K562 (cell line): Measurements from ENCODE around the gene WDR47. TPM values are rescaled to one million over a fixed set of nuclear protein-coding genes. Genes with fewer than 3 reads are reported as not detected.
A peak's percentile ranks its signal among the peaks of the same experiment; 100 is the strongest.

Experiments used
- ATAC-seq: fragments of 200-7000 bp; cut with Tn5 transposase; 3 replicates; pipeline ENCODE4 v1.9.1; 2020; ENCODE audit warnings: moderate library complexity
- BruUV-seq: library from RNA; stranded (reverse); fragments of 400-500 nt; replicated peaks from 2 replicates; lab custom pipeline; 2021; lab: Mats Ljungman, UMichigan
- CTCF ChIA-PET: fragments of 300-600 bp; formaldehyde crosslinking; extraction: SDS; loops from one replicate; lab custom pipeline; 2021; ENCODE audit warnings: low intra/inter-chr PET ratio; lab: Yijun Ruan, JAX
- POLR2A ChIA-PET: fragments of 300-600, 350-650 bp; sonication (Branson Sonifier 250); formaldehyde crosslinking; extraction: SDS; loops from one replicate; lab custom pipeline; 2021; ENCODE audit warnings: antibody characterized with exemption, inconsistent platforms; lab: Yijun Ruan, JAX
- DNase-seq, 4 experiments: peaks; one replicate each; pipeline versions ENCODE4 v3.0.0 to v3.0.0-alpha.2; 2011 to 2018; ENCODE audit warnings: low spot score in 3 of 4, mixed read lengths in 3 of 4; ENCODE audit errors: extremely low read depth in 1 of 4
- FAIRE-seq: peaks from 2 replicates; lab custom pipeline; 2011; peaks lifted over from hg19 to GRCh38; lab: Jason Lieb, UNC
- H2AFZ ChIP-seq: 2 replicates; pipeline ENCODE4 v1.6.0; 2011; ENCODE audit warnings: low read depth, low read length, control low read depth, inconsistent platforms
- H3K27ac ChIP-seq: fragments of 200-600 bp; 3 replicates; pipeline ENCODE4 v1.8.0; 2011; ENCODE audit warnings: low read depth, mild to moderate bottlenecking, control low read depth, inconsistent platforms, low read length, moderate library complexity, mixed read lengths; ENCODE audit errors: extremely low read depth
- H3K27me3 ChIP-seq, 2 experiments: fragments of 300-600 bp in 1 of 2; 2 replicates in 1 of 2; 3 replicates in 1 of 2; pipeline versions ENCODE4 v1.6.0 to v1.8.0; 2011; ENCODE audit warnings: inconsistent platforms in 2 of 2, low read length in 2 of 2, mild to moderate bottlenecking in 1 of 2, mixed read lengths in 1 of 2, moderate library complexity in 1 of 2; ENCODE audit not compliant: control insufficient read depth in 2 of 2, insufficient read depth in 2 of 2
- H3K36me3 ChIP-seq: fragments of 300-600 bp; 3 replicates; pipeline ENCODE4 v1.8.0; 2011; ENCODE audit warnings: mild to moderate bottlenecking, low read length, inconsistent platforms; ENCODE audit not compliant: control insufficient read depth, insufficient read depth
- H3K4me1 ChIP-seq, 2 experiments: fragments of 200-600 bp in 1 of 2; replicated peaks in 1 of 2; 2 replicates in 1 of 2; 3 replicates in 1 of 2; pipeline versions ENCODE4 v1.5.1 to v1.8.0; 2011; ENCODE audit warnings: inconsistent platforms in 2 of 2, low read length in 2 of 2, mild to moderate bottlenecking in 1 of 2, mixed read lengths in 1 of 2, moderate library complexity in 1 of 2; ENCODE audit not compliant: control insufficient read depth in 2 of 2, insufficient read depth in 2 of 2
- H3K4me2 ChIP-seq: 2 replicates; pipeline ENCODE4 v1.6.1; 2011; ENCODE audit warnings: low read length, control low read depth, inconsistent platforms, mixed read lengths; ENCODE audit not compliant: insufficient read depth
- H3K4me3 ChIP-seq: fragments of 200-600 bp; sonication (generic), shearing (Covaris generic); 2 replicates; pipeline ENCODE4 v1.5.1; 2016; ENCODE audit warnings: control low read depth, inconsistent platforms
- H3K79me2 ChIP-seq: fragments of 200-600 bp; 3 replicates; pipeline ENCODE4 v1.8.0; 2011; ENCODE audit warnings: low read length, inconsistent platforms; ENCODE audit not compliant: control insufficient read depth, insufficient read depth
- H3K9ac ChIP-seq, 2 experiments: 2 replicates each; pipeline versions ENCODE4 v1.6.0 to v1.6.1; 2011; ENCODE audit warnings: low read depth in 2 of 2, low read length in 2 of 2, control low read depth in 1 of 2, inconsistent platforms in 1 of 2, mild to moderate bottlenecking in 1 of 2, mixed read lengths in 1 of 2; ENCODE audit not compliant: insufficient read depth in 1 of 2
- H3K9me1 ChIP-seq: one replicate; pipeline ENCODE4 v1.6.0; 2011; ENCODE audit warnings: inconsistent platforms, mild to moderate bottlenecking, low read length, moderate library complexity; ENCODE audit not compliant: control insufficient read depth, insufficient read depth
- H3K9me3 ChIP-seq: replicated peaks from 2 replicates; pipeline ENCODE4 v1.5.1; 2011; ENCODE audit warnings: low read depth, low read length, inconsistent platforms; ENCODE audit not compliant: control insufficient read depth, insufficient read depth
- H4K20me1 ChIP-seq: replicated peaks from 2 replicates; pipeline ENCODE4 v1.6.1; 2011; ENCODE audit warnings: low read length, inconsistent platforms, mixed read lengths; ENCODE audit not compliant: control insufficient read depth, insufficient read depth
- ZBTB9 ChIP-seq: fragments of 450-650 bp; formaldehyde crosslinking; IDR thresholded peaks from 2 replicates; pipeline ENCODE4 v1.4.0; 2020; ENCODE audit warnings: mild to moderate bottlenecking, moderate library complexity
- WGBS: fragments of 100-300 bp; shearing (Covaris generic); methylation state at CpG from one replicate; pipeline ENCODE4 v1.1.6; 2016; ENCODE audit warnings: low coverage, mixed read lengths; ENCODE audit not compliant: insufficient coverage; ENCODE audit errors: missing lambda C conversion rate; 5-methylcytosine and 5-hydroxymethylcytosine counted together
- in situ Hi-C: fragments of 300-500 bp; cut with MboI; formaldehyde crosslinking; loops from 4 replicates; pipeline ENCODE4 v1.15.0; 2018; ENCODE audit warnings: inconsistent platforms, mixed read lengths
- intact Hi-C: fragments of 100-400 bp; cut with micrococcal nuclease; formaldehyde crosslinking; loops from 2 replicates; pipeline ENCODE4 v1.14.2; 2022
- polyA plus RNA-seq, 8 experiments: library from polyadenylated mRNA; depleted of rRNA in 4 of 8; stranded (reverse) in 5 of 8; unstranded in 3 of 8; fragments of >200 nt; fragmentation: Nextera tagmentation in 2 of 8; fragmentation: Illumina TruSeq in 1 of 8; extraction: Ambion mirVana in 2 of 8; extraction: Trizol in 1 of 8; gene quantifications; 2 replicates each; pipeline versions ENCODE4 v1.2.1 to v1.2.3, GENCODE V29; 2011 to 2014; ENCODE audit warnings: inconsistent platforms in 1 of 8, missing spikeins in 1 of 8
- total RNA-seq, 7 experiments: library from RNA; depleted of rRNA in 6 of 7; stranded (reverse); fragments of >200 nt in 6 of 7; fragmentation: Illumina TruSeq in 2 of 7; extraction: Trizol in 2 of 7; gene quantifications; 2 replicates each; pipeline versions ENCODE4 v1.2.1 to v1.2.3, GENCODE V29; 2011 to 2021; ENCODE audit warnings: low replicate concordance in 1 of 7
- TF ChIP-seq, protein P1 (sequence below): sonication (generic); formaldehyde crosslinking; IDR thresholded peaks from 2 replicates; pipeline ENCODE4 v1.8.1; 2023; ENCODE audit warnings: mild to moderate bottlenecking, missing genetic modification reagents

Gene WDR47
- total and polyA plus RNA-seq, 9 of the 15 experiments (the other 6 are each of a cell fraction or from before 2014, with no cell fraction given), result 1.3 to 10.1 (median 4.9) TPM

DNA sequence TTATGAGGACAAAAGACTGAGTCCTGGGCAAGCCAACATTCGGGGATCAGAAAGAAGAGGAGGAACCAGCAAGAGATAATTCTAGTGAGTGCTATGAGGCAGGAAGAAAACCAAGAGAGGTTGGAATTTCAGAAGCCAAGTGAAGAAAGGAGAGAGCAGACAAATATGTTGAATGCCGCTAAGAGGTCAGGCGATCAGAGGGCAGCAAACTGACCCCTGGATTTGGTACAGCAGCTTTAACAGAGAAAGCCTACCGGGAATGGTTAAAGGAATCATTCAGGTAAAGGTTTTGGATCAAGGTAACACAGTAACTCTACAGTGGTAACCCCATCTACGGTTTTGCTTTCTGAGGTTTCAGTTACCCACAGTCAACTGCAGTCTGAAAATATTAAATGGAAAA, 84.0 kb downstream of the WDR47 start:
- DNase-seq, result no peak
- 85% methylated on average over 5 of the region's 5 CpGs for WGBS
- POLR2A ChIA-PET, result interaction anchor here (1.0 to 4.7 kb wide), 2 partner anchors 10 to 14 kb away, joined by 3 to 20 read pairs; no protein-coding TSS in a partner anchor
- CTCF ChIA-PET, result no interaction called here
- Histone ChIP-seq H3K4me3 (no peak overlapping the region), H3K9ac (no peak overlapping the region), H3K27ac (no peak overlapping the region), H3K9me3 (no peaks in the 10 kb centered on the region), H3K9me1 (no peaks in the 10 kb centered on the region), H4K20me1 (peaks cover 36% of the 10 kb centered on the region), H3K4me2 (no peak overlapping the region), H3K27me3 (no peaks in the 10 kb centered on the region), H3K4me1 (peaks cover 18 to 20% of the 10 kb centered on the region in 2 experiments), H3K36me3 (peaks cover 65% of the 10 kb centered on the region), H2AFZ (no peak overlapping the region), H3K79me2 (peaks cover 98% of the 10 kb centered on the region)
- in situ Hi-C loops (no loop called here), intact Hi-C loops (no loop called here)
- no peak for ATAC-seq
- TF ChIP-seq, protein P1, sequence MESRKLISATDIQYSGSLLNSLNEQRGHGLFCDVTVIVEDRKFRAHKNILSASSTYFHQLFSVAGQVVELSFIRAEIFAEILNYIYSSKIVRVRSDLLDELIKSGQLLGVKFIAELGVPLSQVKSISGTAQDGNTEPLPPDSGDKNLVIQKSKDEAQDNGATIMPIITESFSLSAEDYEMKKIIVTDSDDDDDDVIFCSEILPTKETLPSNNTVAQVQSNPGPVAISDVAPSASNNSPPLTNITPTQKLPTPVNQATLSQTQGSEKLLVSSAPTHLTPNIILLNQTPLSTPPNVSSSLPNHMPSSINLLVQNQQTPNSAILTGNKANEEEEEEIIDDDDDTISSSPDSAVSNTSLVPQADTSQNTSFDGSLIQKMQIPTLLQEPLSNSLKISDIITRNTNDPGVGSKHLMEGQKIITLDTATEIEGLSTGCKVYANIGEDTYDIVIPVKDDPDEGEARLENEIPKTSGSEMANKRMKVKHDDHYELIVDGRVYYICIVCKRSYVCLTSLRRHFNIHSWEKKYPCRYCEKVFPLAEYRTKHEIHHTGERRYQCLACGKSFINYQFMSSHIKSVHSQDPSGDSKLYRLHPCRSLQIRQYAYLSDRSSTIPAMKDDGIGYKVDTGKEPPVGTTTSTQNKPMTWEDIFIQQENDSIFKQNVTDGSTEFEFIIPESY, result 0 out of 2 replicates have a peak, but pooled peaks have one; percentile 15
- no peak for TF ChIP-seq ZBTB9 (CRISPR knock-in tag)
- BruUV-seq, result no TSS peak
- FAIRE-seq, result no peak
